Chondrocyte (in vitro differentiated cells): ENCODE results near the gene NBEAL2. TPM values are rescaled to one million over a fixed set of nuclear protein-coding genes. Genes with fewer than 3 reads are reported as not detected.
A peak's percentile ranks its signal among the peaks of the same experiment; 100 is the strongest.

ENCODE experiments used
- DNase-seq: peaks from one replicate; pipeline ENCODE4 v3.0.0; 2021; ENCODE audit warnings: mixed read lengths, low spot score
- H3K27ac Mint-ChIP-seq: one replicate; pipeline ENCODE4 v1.8.0; 2021; ENCODE audit warnings: mild to moderate bottlenecking, moderate library complexity, mixed read lengths; ENCODE audit not compliant: unreplicated experiment
- H3K27me3 Mint-ChIP-seq: 2 replicates; pipeline ENCODE4 v1.8.0; 2021; ENCODE audit warnings: low read depth, mixed read lengths
- H3K36me3 Mint-ChIP-seq: 2 replicates; pipeline ENCODE4 v1.8.0; 2021; ENCODE audit warnings: low read depth, mixed read lengths
- H3K4me1 Mint-ChIP-seq: 2 replicates; pipeline ENCODE4 v1.8.0; 2021; ENCODE audit warnings: low read depth, mild to moderate bottlenecking, mixed read lengths
- H3K4me3 Mint-ChIP-seq: one replicate; pipeline ENCODE4 v1.8.0; 2021; ENCODE audit warnings: mild to moderate bottlenecking, moderate library complexity, mixed read lengths; ENCODE audit not compliant: unreplicated experiment
- H3K9me3 Mint-ChIP-seq: 2 replicates; pipeline ENCODE4 v1.8.0; 2021; ENCODE audit warnings: low read depth, mixed read lengths
- CTCF ChIP-seq: fragments of 200-600 bp; sonication (generic); IDR thresholded peaks from 2 replicates; pipeline ENCODE4 v1.5.0; 2021; ENCODE audit warnings: antibody characterized with exemption, mild to moderate bottlenecking, moderate library complexity
- total RNA-seq: library from RNA; stranded (reverse); gene quantifications from 3 replicates; pipeline ENCODE4 v1.2.1, GENCODE V29; 2021

NBEAL2 gene
- total RNA-seq, 1 donor from 2014 or later = 18.1 TPM

GRCh38 chr3:46974421-46975171 is 4.9 kb upstream of the NBEAL2 start:
- peak overlapping the region; percentile 90 for H3K4me3 Mint-ChIP-seq
- TF ChIP-seq CTCF = no peak
- H3K27ac Mint-ChIP-seq = peak overlapping the region; percentile 17
- peaks cover 74% of the 10 kb centered on the region for H3K4me1 Mint-ChIP-seq
- H3K27me3 Mint-ChIP-seq = no peaks in the 10 kb centered on the region
- peaks cover 2% of the 10 kb centered on the region for H3K36me3 Mint-ChIP-seq
- no peaks in the 10 kb centered on the region for H3K9me3 Mint-ChIP-seq
- DNase-seq = no peak

GRCh38 chr3:46976326-46977190 is 2.9 kb upstream of the NBEAL2 start, which contains the start of gene CCDC12:
Gene CCDC12 (minus strand): TSS chr3:46976745. CDS start chr3:46976732, 13 bp downstream.
- DNase-seq = peak; percentile 97
- peaks cover 58% of the 10 kb centered on the region for H3K4me1 Mint-ChIP-seq
- H3K4me3 Mint-ChIP-seq = peak within 1 kb of the TSS; percentile 90
- no peaks in the 10 kb centered on the region for H3K27me3 Mint-ChIP-seq
- H3K36me3 Mint-ChIP-seq = no peaks in the 10 kb centered on the region
- no peak for TF ChIP-seq CTCF
- peak within 1 kb of the TSS; percentile 99 for H3K27ac Mint-ChIP-seq
- H3K9me3 Mint-ChIP-seq = no peaks in the 10 kb centered on the region

GRCh38 chr3:46977811-46978195 is 1.7 kb upstream of the NBEAL2 start:
- H3K4me3 Mint-ChIP-seq = peak overlapping the region; percentile 40
- H3K9me3 Mint-ChIP-seq = no peaks in the 10 kb centered on the region

GRCh38 chr3:46978381-46978780 is 1.1 kb upstream of the NBEAL2 start:
- Mint-ChIP-seq H3K9me3 (no peaks in the 10 kb centered on the region), H3K4me3 (peak overlapping the region; percentile 82), H3K27ac (peak overlapping the region; percentile 36), H3K4me1 (peaks cover 48% of the 10 kb centered on the region), H3K27me3 (no peaks in the 10 kb centered on the region), H3K36me3 (no peaks in the 10 kb centered on the region)
- TF ChIP-seq CTCF = no peak
- peak; percentile 68 for DNase-seq

More at GRCh38 chr3:46977811-46978195, 1.7 kb upstream of the NBEAL2 start:
- H3K27me3 Mint-ChIP-seq = no peaks in the 10 kb centered on the region
- DNase-seq = peak; percentile 44
- no peak for TF ChIP-seq CTCF
- H3K4me1 Mint-ChIP-seq = peaks cover 48% of the 10 kb centered on the region
- no peaks in the 10 kb centered on the region for H3K36me3 Mint-ChIP-seq
- H3K27ac Mint-ChIP-seq = peak overlapping the region; percentile 86

- no peak overlapping the region for H3K27ac Mint-ChIP-seq
- H3K4me3 Mint-ChIP-seq = peak overlapping the region; percentile 74
- H3K27me3 Mint-ChIP-seq = no peaks in the 10 kb centered on the region
Measured at GRCh38 chr3:46979958-46980497, 562 bp downstream of the NBEAL2 start.

More at GRCh38 chr3:46979958-46980497, 562 bp downstream of the NBEAL2 start:
- Mint-ChIP-seq H3K4me1 (peaks cover 34% of the 10 kb centered on the region), H3K9me3 (no peaks in the 10 kb centered on the region), H3K36me3 (no peaks in the 10 kb centered on the region)
- no peak for TF ChIP-seq CTCF
- peak; percentile 76 for DNase-seq
